Endothelial cell of umbilical vein (primary cell): ENCODE results near the gene LRP6. TPM values are rescaled to one million over a fixed set of nuclear protein-coding genes. Genes with fewer than 3 reads are reported as not detected.

Source experiments
- BruUV-seq: library from RNA; stranded (reverse); fragments of 400-500 nt; replicated peaks from 2 replicates; lab custom pipeline; 2021; lab: Mats Ljungman, UMichigan
- CTCF ChIA-PET: fragments of 300-600, 350-600 bp; sonication (Branson Sonifier 250); formaldehyde crosslinking; loops from one replicate; lab custom pipeline; 2021; ENCODE audit warnings: antibody characterized with exemption, inconsistent platforms; lab: Charles Lee
- POLR2A ChIA-PET: fragments of 300-600, 350-600 bp; sonication (Branson Sonifier 250); formaldehyde crosslinking; loops from one replicate; lab custom pipeline; 2021; ENCODE audit warnings: antibody characterized with exemption, inconsistent platforms; lab: Charles Lee
- DNase-seq: peaks from one replicate; pipeline ENCODE4 v3.0.0-alpha.2; 2011; ENCODE audit warnings: low read depth, low spot score
- FAIRE-seq: peaks from 2 replicates; lab custom pipeline; 2011; peaks lifted over from hg19 to GRCh38; lab: Jason Lieb, UNC
- H2AFZ ChIP-seq: 2 replicates; pipeline ENCODE4 v1.6.0; 2012; ENCODE audit warnings: low read depth, low read length, control low read depth, inconsistent platforms
- H3K27ac ChIP-seq: 2 replicates; pipeline ENCODE4 v1.5.1; 2011; ENCODE audit warnings: low read depth, mild to moderate bottlenecking, control low read depth, low read length, moderate library complexity; ENCODE audit not compliant: insufficient read depth
- H3K27me3 ChIP-seq, 2 experiments: 2 replicates each; pipeline versions ENCODE4 v1.6.0 to v1.6.1; 2011; ENCODE audit warnings: low read length in 2 of 2, mixed read lengths in 1 of 2; ENCODE audit not compliant: control insufficient read depth in 2 of 2, insufficient read depth in 2 of 2
- H3K36me3 ChIP-seq, 2 experiments: 2 replicates in 1 of 2; 3 replicates in 1 of 2; pipeline ENCODE4 v1.5.1; 2011; ENCODE audit warnings: low read length in 2 of 2, mild to moderate bottlenecking in 1 of 2, moderate library complexity in 1 of 2; ENCODE audit not compliant: control insufficient read depth in 2 of 2, insufficient read depth in 2 of 2; ENCODE audit errors: extremely low read depth in 1 of 2
- H3K4me1 ChIP-seq: 3 replicates; pipeline ENCODE4 v1.5.1; 2011; ENCODE audit warnings: mild to moderate bottlenecking, low read length; ENCODE audit not compliant: control insufficient read depth, insufficient read depth; ENCODE audit errors: extremely low read depth
- H3K4me2 ChIP-seq: 2 replicates; pipeline ENCODE4 v1.6.1; 2011; ENCODE audit warnings: low read length, control low read depth, mixed read lengths; ENCODE audit not compliant: insufficient read depth
- H3K4me3 ChIP-seq, 3 experiments: fragments of 200-600 bp in 1 of 3; sonication (generic), shearing (Covaris generic) in 1 of 3; replicated peaks in 1 of 3; 2 replicates each; pipeline ENCODE4 v1.5.1; 2011 to 2016; ENCODE audit warnings: control low read depth in 3 of 3, low read length in 3 of 3, mild to moderate bottlenecking in 2 of 3, inconsistent platforms in 1 of 3, low read depth in 1 of 3, moderate library complexity in 1 of 3; ENCODE audit not compliant: insufficient read depth in 1 of 3
- H3K79me2 ChIP-seq: 2 replicates; pipeline ENCODE4 v1.6.0; 2012; ENCODE audit warnings: low read length, inconsistent platforms; ENCODE audit not compliant: control insufficient read depth, insufficient read depth
- H3K9ac ChIP-seq: replicated peaks from 2 replicates; pipeline ENCODE3; 2011; ENCODE audit warnings: low read length, control low read depth; ENCODE audit not compliant: insufficient read depth; ENCODE audit errors: extremely low read depth
- H3K9me1 ChIP-seq: replicated peaks from 3 replicates; pipeline ENCODE4 v1.6.0; 2011; ENCODE audit warnings: mild to moderate bottlenecking, low read length; ENCODE audit not compliant: control insufficient read depth, insufficient read depth; ENCODE audit errors: extremely low read depth
- H3K9me3 ChIP-seq: replicated peaks from 2 replicates; pipeline ENCODE4 v1.5.1; 2012; ENCODE audit warnings: low read length, inconsistent platforms; ENCODE audit not compliant: control insufficient read depth, insufficient read depth
- H4K20me1 ChIP-seq: replicated peaks from 2 replicates; pipeline ENCODE3; 2011; ENCODE audit warnings: mild to moderate bottlenecking, low read length; ENCODE audit not compliant: control insufficient read depth, insufficient read depth; ENCODE audit errors: extremely low read depth
- CTCF ChIP-seq, 2 donors: IDR thresholded peaks; 1 replicate in 1 of 2; 2 replicates in 1 of 2; pipeline ENCODE4 v1.5.1; 2011; ENCODE audit warnings: low read length in 2 of 2, mild to moderate bottlenecking in 2 of 2, moderate library complexity in 2 of 2, control low read depth in 1 of 2, inconsistent platforms in 1 of 2, low read depth in 1 of 2; ENCODE audit not compliant: insufficient read depth in 1 of 2; ENCODE audit errors: extremely low read depth in 1 of 2
- EZH2 ChIP-seq: IDR thresholded peaks from 2 replicates; pipeline ENCODE4 v1.6.1; 2012; ENCODE audit warnings: borderline replicate concordance, low read depth, mild to moderate bottlenecking, moderate library complexity, low read length, inconsistent platforms; ENCODE audit not compliant: severe bottlenecking
- FOS ChIP-seq: IDR thresholded peaks from 2 replicates; pipeline ENCODE4 v1.6.1; 2011; ENCODE audit warnings: mild to moderate bottlenecking, low read length, moderate library complexity, borderline replicate concordance; ENCODE audit not compliant: insufficient read depth
- GATA2 ChIP-seq: IDR thresholded peaks from 2 replicates; pipeline ENCODE4 v1.7.0; 2011; ENCODE audit warnings: low read depth, mild to moderate bottlenecking, moderate library complexity, mixed read lengths, low read length; ENCODE audit not compliant: insufficient read length, insufficient read depth
- JUN ChIP-seq: IDR thresholded peaks from 2 replicates; pipeline ENCODE4 v1.6.1; 2011; ENCODE audit warnings: borderline replicate concordance, low read depth; ENCODE audit not compliant: insufficient read length, insufficient read depth
- MAX ChIP-seq: IDR thresholded peaks from 2 replicates; pipeline ENCODE4 v1.6.1; 2011; ENCODE audit not compliant: insufficient read depth, insufficient read length
- MYC ChIP-seq: IDR thresholded peaks from one replicate; pipeline ENCODE4 v1.6.1; 2011; ENCODE audit warnings: mild to moderate bottlenecking, low read depth, low read length
- POLR2A ChIP-seq: IDR thresholded peaks from 2 replicates; pipeline ENCODE4 v1.6.1; 2012; ENCODE audit warnings: low read depth, mild to moderate bottlenecking, control low read depth, low read length
- POLR2AphosphoS5 ChIP-seq: IDR thresholded peaks from 2 replicates; pipeline ENCODE4 v1.6.1; 2012; ENCODE audit warnings: low read depth, mild to moderate bottlenecking, control low read depth, low read length, moderate library complexity; ENCODE audit not compliant: insufficient read depth
- dilution Hi-C: fragments of 300-500 bp; cut with MboI; formaldehyde crosslinking; loops from one replicate; pipeline ENCODE4 v1.15.0; 2019; ENCODE audit warnings: low sequenced_read_pairs; ENCODE audit not compliant: extremely low pct_ligation_motif_present
- intact Hi-C: fragments of 100-400 bp; cut with micrococcal nuclease; formaldehyde crosslinking; loops from one replicate; pipeline ENCODE4 v1.10.0; 2022
- polyA plus RNA-seq, 4 experiments: library from polyadenylated mRNA; depleted of rRNA in 3 of 4; stranded (reverse) in 3 of 4; unstranded in 1 of 4; fragments of >200 nt; gene quantifications; 2 replicates each; pipeline versions ENCODE4 v1.2.1 to v1.2.3, GENCODE V29; 2011 to 2012; ENCODE audit warnings: missing spikeins in 1 of 4
- total RNA-seq: library from RNA; stranded (reverse); gene quantifications from 2 replicates; pipeline ENCODE4 v1.2.3, GENCODE V29; 2021

LRP6 gene
- total and polyA plus RNA-seq, 2 donors (not counting 3 experiments of a cell fraction or from before 2014, with no cell fraction given) = 28.5 to 41.7 TPM

GRCh38 chr12:12178559-12178958, 88.3 kb downstream of the LRP6 start:
- CTCF ChIA-PET = no interaction called here
- intact Hi-C loops = no loop called here

GRCh38 chr12:12176402-12176801, 90.4 kb downstream of the LRP6 start:
- intact Hi-C loops (no loop called here), dilution Hi-C loops (no loop called here)
- no peak for FAIRE-seq
- Histone ChIP-seq H2AFZ (no peak overlapping the region), H3K4me1 (peaks cover 2% of the 10 kb centered on the region), H3K9me3 (no peaks in the 10 kb centered on the region), H3K27ac (no peak overlapping the region), H3K4me3 (no peak overlapping the region), H4K20me1 (no peaks in the 10 kb centered on the region), H3K79me2 (no peaks in the 10 kb centered on the region), H3K9me1 (no peaks in the 10 kb centered on the region), H3K9ac (no peak overlapping the region), H3K4me2 (no peak overlapping the region), H3K27me3 (no peaks in the 10 kb centered on the region), H3K36me3 (peaks cover 3 to 4% of the 10 kb centered on the region in 2 experiments)
- ChIA-PET POLR2A (no interaction called here), CTCF (no interaction called here)
- TF ChIP-seq POLR2A = no peak
- TF ChIP-seq GATA2 = no peak
- TF ChIP-seq MAX = no peak
- no peak for TF ChIP-seq JUN
- TF ChIP-seq MYC = no peak
- no peak for TF ChIP-seq FOS
- TF ChIP-seq POLR2AphosphoS5 = no peak
- TF ChIP-seq CTCF (IDR thresholded peaks at IDR 0.05; ENCODE audit: extremely low read depth in 1 of 2, insufficient read depth in 1 of 2, low read depth in 1 of 2, low read length in 2 of 2) = no peak
- no peak for TF ChIP-seq EZH2
- no TSS peak for BruUV-seq
- DNase-seq = no peak

More at GRCh38 chr12:12178559-12178958, 88.3 kb downstream of the LRP6 start:
- Histone ChIP-seq H3K4me1 (peaks cover 21% of the 10 kb centered on the region), H4K20me1 (no peaks in the 10 kb centered on the region), H3K27ac (no peak overlapping the region), H3K9me1 (no peaks in the 10 kb centered on the region), H3K27me3 (no peaks in the 10 kb centered on the region), H3K9ac (no peak overlapping the region), H3K36me3 (peaks cover 3 to 4% of the 10 kb centered on the region in 2 experiments), H3K79me2 (no peaks in the 10 kb centered on the region), H3K4me2 (no peak overlapping the region), H3K4me3 (no peak overlapping the region), H3K9me3 (no peaks in the 10 kb centered on the region), H2AFZ (no peak overlapping the region)
- dilution Hi-C loops = no loop called here
- POLR2A ChIA-PET = no interaction called here
- TF ChIP-seq POLR2AphosphoS5 = no peak
- no peak for FAIRE-seq
- no peak for DNase-seq
- no TSS peak for BruUV-seq
